C4-2B (cell line): ENCODE measurements around the gene NT5C2.

Experiments
- CTCF ChIP-seq: fragments of 450-650 bp; conservative IDR thresholded peaks from 2 replicates; pipeline ENCODE4 v1.5.1; 2017; ENCODE audit warnings: mild to moderate bottlenecking
- ZFX ChIP-seq: fragments of 450-650 bp; IDR thresholded peaks from 2 replicates; pipeline ENCODE4 v1.6.1; 2017

- TF ChIP-seq CTCF (no peak), ZFX (no peak)
These were observed 80.9 kb downstream of the NT5C2 start for GRCh38 chr10:103111918-103112877.
